ENCODE results near the gene COMMD7. TPM values are rescaled to one million over a fixed set of nuclear protein-coding genes. Genes with fewer than 3 reads are reported as not detected.
"Not testable (repeated sequence)": the region's sequence is repeated elsewhere in the genome, so short reads cannot be mapped to it uniquely, and the experiment has no call there.

Gene COMMD7
- polyA plus RNA-seq, 4 donors = 73.7 to 77.8 (median 74.8) TPM

- DNase-seq (ENCODE audit: low read depth in 4 of 4, low spot score in 3 of 4) = no peak
Observed at GRCh38 chr20:32737371-32738223, 5.7 kb downstream of the COMMD7 start.

- DNase-seq (ENCODE audit: low read depth in 4 of 4, low spot score in 3 of 4) = no peak
Observed at GRCh38 chr20:32731882-32732266, 11.4 kb downstream of the COMMD7 start.

GRCh38 chr20:32729334-32729733 lies 13.9 kb downstream of the COMMD7 start:
- DNase-seq (ENCODE audit: low read depth in 4 of 4, low spot score in 3 of 4) = not testable (repeated sequence)

GRCh38 chr20:32728435-32728834 lies 14.8 kb downstream of the COMMD7 start:
- not testable (repeated sequence) for DNase-seq (ENCODE audit: low read depth in 4 of 4, low spot score in 3 of 4)

GRCh38 chr20:32727683-32728082 lies 15.6 kb downstream of the COMMD7 start:
- DNase-seq (ENCODE audit: low read depth in 4 of 4, low spot score in 3 of 4) = no peak

- DNase-seq (ENCODE audit: low read depth in 4 of 4, low spot score in 3 of 4) = no peak
Observed at GRCh38 chr20:32718749-32719348, 24.4 kb downstream of the COMMD7 start.

- no peak for DNase-seq (ENCODE audit: low read depth in 4 of 4, low spot score in 3 of 4)
Observed at GRCh38 chr20:32711346-32711745, 31.9 kb downstream of the COMMD7 start.

GRCh38 chr20:32709632-32710121 lies 33.6 kb downstream of the COMMD7 start:
- DNase-seq (ENCODE audit: low read depth in 4 of 4, low spot score in 3 of 4) = no peak

GRCh38 chr20:32709029-32709631 lies 34.1 kb downstream of the COMMD7 start:
- not testable (repeated sequence) for DNase-seq (ENCODE audit: low read depth in 4 of 4, low spot score in 3 of 4)

GRCh38 chr20:32707691-32708581 lies 35.3 kb downstream of the COMMD7 start:
- DNase-seq (ENCODE audit: low read depth in 4 of 4, low spot score in 3 of 4) = no peak

GRCh38 chr20:32706486-32706885 lies 36.8 kb downstream of the COMMD7 start:
- DNase-seq (ENCODE audit: low read depth in 4 of 4, low spot score in 3 of 4) = no peak

GRCh38 chr20:32702706-32703425 lies 40.4 kb downstream of the COMMD7 start:
- DNase-seq (ENCODE audit: low read depth in 4 of 4, low spot score in 3 of 4) = no peak

GRCh38 chr20:32697608-32698007 lies 45.7 kb downstream of the COMMD7 start:
- DNase-seq (ENCODE audit: low read depth in 4 of 4, low spot score in 3 of 4) = no peak

- no peak for DNase-seq (ENCODE audit: low read depth in 4 of 4, low spot score in 3 of 4)
Observed at GRCh38 chr20:32695089-32695488, 48.2 kb downstream of the COMMD7 start.

- DNase-seq (ENCODE audit: low read depth in 4 of 4, low spot score in 3 of 4) = not testable (repeated sequence)
Observed at GRCh38 chr20:32688966-32689365, 54.3 kb downstream of the COMMD7 start.

- no peak for DNase-seq (ENCODE audit: low read depth in 4 of 4, low spot score in 3 of 4)
Observed at GRCh38 chr20:32687180-32687532, 56.1 kb downstream of the COMMD7 start.

GRCh38 chr20:32686530-32687179 lies 56.6 kb downstream of the COMMD7 start:
- DNase-seq (ENCODE audit: low read depth in 4 of 4, low spot score in 3 of 4) = no peak

- no peak for DNase-seq (ENCODE audit: low read depth in 4 of 4, low spot score in 3 of 4)
Observed at GRCh38 chr20:32685541-32686529, 57.4 kb downstream of the COMMD7 start.

All from right renal pelvis (tissue), 4 donors.